PC-9 (cell line): Measurements from ENCODE around the gene HELZ2. TPM values are rescaled to one million over a fixed set of nuclear protein-coding genes. Genes with fewer than 3 reads are reported as not detected.

ENCODE experiments used
- BruUV-seq: library from RNA; stranded (reverse); fragments of 400-500 nt; replicated peaks from 2 replicates; lab custom pipeline; 2021; lab: Mats Ljungman, UMichigan
- CTCF ChIA-PET: fragments of 300-600 bp; sonication (Branson Sonifier 250); formaldehyde crosslinking; loops from one replicate; lab custom pipeline; 2022; ENCODE audit warnings: antibody characterized with exemption; lab: Charles Lee
- POLR2A ChIA-PET: fragments of 300-600 bp; sonication (Branson Sonifier 250); formaldehyde crosslinking; loops from one replicate; lab custom pipeline; 2022; ENCODE audit warnings: antibody characterized with exemption; ENCODE audit not compliant: unreplicated experiment; lab: Charles Lee
- DNase-seq, 2 experiments: peaks; one replicate each; pipeline versions ENCODE4 v3.0.0 to v3.0.0-alpha.2; 2015 to 2022; ENCODE audit warnings: mixed read lengths in 1 of 2
- H2AFZ ChIP-seq: fragments of 200-600 bp; sonication (generic); 2 replicates; pipeline ENCODE4 v1.8.1; 2017; ENCODE audit warnings: antibody characterized with exemption
- H3F3A ChIP-seq: fragments of 200-600 bp; sonication (generic); 2 replicates; pipeline ENCODE4 v1.8.1; 2017; ENCODE audit warnings: antibody characterized with exemption, mild to moderate bottlenecking, low read depth; ENCODE audit not compliant: insufficient read depth
- H3K27ac ChIP-seq: fragments of 200-600 bp; sonication (generic); 2 replicates; pipeline ENCODE4 v1.6.1; 2016; ENCODE audit warnings: mixed run types
- H3K27me3 ChIP-seq: fragments of 200-600 bp; sonication (generic); 2 replicates; pipeline ENCODE4 v1.6.1; 2016; ENCODE audit warnings: low read depth, mixed run types; ENCODE audit not compliant: insufficient read depth
- H3K36me3 ChIP-seq: fragments of 200-600 bp; sonication (generic); 2 replicates; pipeline ENCODE4 v1.6.1; 2016; ENCODE audit warnings: low read depth, mixed run types
- H3K4me1 ChIP-seq: fragments of 200-600 bp; sonication (generic); replicated peaks from 2 replicates; pipeline ENCODE4 v1.6.1; 2016; ENCODE audit warnings: mixed run types; ENCODE audit not compliant: insufficient read depth
- H3K4me2 ChIP-seq: fragments of 200-600 bp; sonication (generic); 2 replicates; pipeline ENCODE4 v1.6.1; 2017; ENCODE audit warnings: mixed run types
- H3K4me3 ChIP-seq: fragments of 200-600 bp; sonication (generic); 2 replicates; pipeline ENCODE4 v1.6.1; 2016; ENCODE audit warnings: mixed run types
- H3K79me2 ChIP-seq: fragments of 200-600 bp; sonication (generic); 2 replicates; pipeline ENCODE4 v1.6.1; 2017; ENCODE audit warnings: low read depth, mixed run types
- H3K9me2 ChIP-seq: fragments of 200-600 bp; sonication (generic); 2 replicates; pipeline ENCODE4 v1.8.1; 2017; ENCODE audit warnings: mild to moderate bottlenecking; ENCODE audit not compliant: insufficient read depth
- H3K9me3 ChIP-seq: fragments of 200-600 bp; sonication (generic); 2 replicates; pipeline ENCODE4 v1.8.1; 2016; ENCODE audit warnings: low read depth; ENCODE audit not compliant: insufficient read depth
- H4K20me1 ChIP-seq: fragments of 200-600 bp; sonication (generic); 2 replicates; pipeline ENCODE4 v1.8.1; 2017; ENCODE audit not compliant: insufficient read depth
- EZH2 ChIP-seq: fragments of 200-600 bp; sonication (generic); IDR thresholded peaks from 2 replicates; pipeline ENCODE4 v1.8.0; 2017; ENCODE audit warnings: antibody characterized with exemption, low read depth
- intact Hi-C: fragments of 100-400 bp; cut with micrococcal nuclease; formaldehyde crosslinking; loops from one replicate; pipeline ENCODE4 v1.10.0; 2022; ENCODE audit not compliant: unreplicated experiment
- total RNA-seq: library from RNA; stranded (reverse); gene quantifications from 2 replicates; pipeline ENCODE4 v1.2.3, GENCODE V29; 2021
- TF ChIP-seq, protein P1 (sequence below): fragments of 200-600 bp; sonication (generic); conservative IDR thresholded peaks from 2 replicates; pipeline ENCODE4 v1.6.1; 2017; ENCODE audit warnings: mixed run types, antibody characterized with exemption, mild to moderate bottlenecking, moderate library complexity

HELZ2 gene
- total RNA-seq, 1 experiment from 2014 or later = 33.7 TPM

GRCh38 chr20:63568170-63568981 is 5.7 kb downstream of the HELZ2 start:
- TF ChIP-seq EZH2 = no peak
- TF ChIP-seq, protein P1, sequence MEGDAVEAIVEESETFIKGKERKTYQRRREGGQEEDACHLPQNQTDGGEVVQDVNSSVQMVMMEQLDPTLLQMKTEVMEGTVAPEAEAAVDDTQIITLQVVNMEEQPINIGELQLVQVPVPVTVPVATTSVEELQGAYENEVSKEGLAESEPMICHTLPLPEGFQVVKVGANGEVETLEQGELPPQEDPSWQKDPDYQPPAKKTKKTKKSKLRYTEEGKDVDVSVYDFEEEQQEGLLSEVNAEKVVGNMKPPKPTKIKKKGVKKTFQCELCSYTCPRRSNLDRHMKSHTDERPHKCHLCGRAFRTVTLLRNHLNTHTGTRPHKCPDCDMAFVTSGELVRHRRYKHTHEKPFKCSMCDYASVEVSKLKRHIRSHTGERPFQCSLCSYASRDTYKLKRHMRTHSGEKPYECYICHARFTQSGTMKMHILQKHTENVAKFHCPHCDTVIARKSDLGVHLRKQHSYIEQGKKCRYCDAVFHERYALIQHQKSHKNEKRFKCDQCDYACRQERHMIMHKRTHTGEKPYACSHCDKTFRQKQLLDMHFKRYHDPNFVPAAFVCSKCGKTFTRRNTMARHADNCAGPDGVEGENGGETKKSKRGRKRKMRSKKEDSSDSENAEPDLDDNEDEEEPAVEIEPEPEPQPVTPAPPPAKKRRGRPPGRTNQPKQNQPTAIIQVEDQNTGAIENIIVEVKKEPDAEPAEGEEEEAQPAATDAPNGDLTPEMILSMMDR = no peak
- no TSS peak for BruUV-seq
- no peaks in the 10 kb centered on the region for H3K9me2 ChIP-seq
- DNase-seq = no peak
- H3K27ac ChIP-seq = no peak overlapping the region
- 0 out of 2 replicates have a peak, but pooled peaks cover 3% of the 10 kb centered on the region for H4K20me1 ChIP-seq
- no peaks in the 10 kb centered on the region for H3K27me3 ChIP-seq
- no peak overlapping the region for H2AFZ ChIP-seq
- intact Hi-C loops = no loop called here
- no peak overlapping the region for H3K4me3 ChIP-seq
- H3K4me2 ChIP-seq = no peak overlapping the region
- peaks cover 3% of the 10 kb centered on the region; the same call in 1 of the 2 replicates for H3F3A ChIP-seq
- H3K36me3 ChIP-seq = no peaks in the 10 kb centered on the region
- peaks cover 3% of the 10 kb centered on the region; the same call in 1 of the 2 replicates for H3K79me2 ChIP-seq
- H3K9me3 ChIP-seq = no peaks in the 10 kb centered on the region
- CTCF ChIA-PET = no interaction called here
- H3K4me1 ChIP-seq = peaks cover 4% of the 10 kb centered on the region
- POLR2A ChIA-PET = interaction anchor here (0.6 kb wide), 2 partner anchors 74 to 470 kb away, joined by 3 to 5 read pairs; no protein-coding TSS in a partner anchor

DNA sequence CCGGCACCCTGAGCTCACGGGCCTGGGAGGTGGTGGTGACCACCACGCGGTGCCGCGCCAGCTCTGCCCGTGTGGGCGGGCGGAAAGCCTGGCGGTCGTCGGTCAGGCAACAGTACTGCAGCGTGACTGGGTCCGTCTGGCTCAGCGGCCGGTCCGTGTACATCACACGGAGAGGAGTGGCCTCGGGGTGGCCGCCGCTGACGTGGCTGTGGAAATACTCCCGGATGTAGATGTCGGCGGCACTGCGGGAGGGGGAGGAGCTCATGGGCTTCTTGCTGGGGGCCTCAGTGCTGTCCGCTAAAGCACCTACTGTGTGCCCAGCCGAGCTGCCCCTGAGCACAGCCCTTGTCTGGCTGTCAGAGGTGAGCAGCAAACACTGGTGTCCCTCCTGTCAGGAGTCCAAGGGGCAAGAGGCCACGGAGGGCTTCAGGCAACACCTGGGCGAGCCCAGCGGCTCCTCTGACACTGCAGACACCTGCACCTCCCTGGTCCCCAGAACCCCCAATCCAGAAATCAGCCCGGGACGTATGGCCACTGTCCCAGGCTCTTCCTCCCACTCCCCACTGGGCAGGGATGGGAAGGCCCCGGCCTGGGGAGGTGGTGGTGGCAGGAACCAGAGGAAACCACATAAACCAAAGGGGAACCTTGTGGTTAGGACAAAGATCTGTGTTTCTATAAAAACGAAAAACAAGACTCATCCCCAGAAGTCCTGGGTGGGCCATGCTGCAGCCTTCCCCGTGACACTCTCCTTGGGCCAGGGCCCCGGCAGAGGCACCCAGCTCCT is 6.5 kb downstream of the HELZ2 start:
- ChIA-PET CTCF (no interaction called here), POLR2A (interaction anchor here (0.6 kb wide), 1 partner anchor 471 kb away, joined by 5 read pairs; no protein-coding TSS in a partner anchor)
- no peak overlapping the region for H3K4me3 ChIP-seq
- H3K4me1 ChIP-seq = no peaks in the 10 kb centered on the region
- H3F3A ChIP-seq = peaks cover 3% of the 10 kb centered on the region; the same call in 1 of the 2 replicates
- no peaks in the 10 kb centered on the region for H3K27me3 ChIP-seq
- TF ChIP-seq, protein P1 = no peak
- TF ChIP-seq EZH2 = no peak
- no peak overlapping the region for H3K27ac ChIP-seq
- no peak overlapping the region for H3K4me2 ChIP-seq
- no peaks in the 10 kb centered on the region for H3K9me2 ChIP-seq
- no peak overlapping the region for H2AFZ ChIP-seq
- BruUV-seq = no TSS peak
- no peaks in the 10 kb centered on the region for H3K79me2 ChIP-seq
- DNase-seq = no peak
- no peaks in the 10 kb centered on the region for H4K20me1 ChIP-seq
- intact Hi-C loops = no loop called here
- H3K36me3 ChIP-seq = no peaks in the 10 kb centered on the region
- H3K9me3 ChIP-seq = no peaks in the 10 kb centered on the region

GRCh38 chr20:63567136-63567385 is 7.0 kb downstream of the HELZ2 start:
- CTCF ChIA-PET = interaction anchor here (0.7 kb wide), 2 partner anchors 297 to 537 kb away, joined by 4 to 6 read pairs; no protein-coding TSS in a partner anchor
- H3K4me2 ChIP-seq = no peak overlapping the region
- intact Hi-C loops = no loop called here
- no peak for TF ChIP-seq EZH2
- TF ChIP-seq, protein P1 = no peak
- H3K36me3 ChIP-seq = no peaks in the 10 kb centered on the region
- H2AFZ ChIP-seq = no peak overlapping the region
- H3K27ac ChIP-seq = no peak overlapping the region
- no peaks in the 10 kb centered on the region for H3K79me2 ChIP-seq
- DNase-seq = no peak
- H3K9me2 ChIP-seq = no peaks in the 10 kb centered on the region
- no peaks in the 10 kb centered on the region for H3K27me3 ChIP-seq
- no peaks in the 10 kb centered on the region for H3K9me3 ChIP-seq
- H3F3A ChIP-seq = peaks cover 3% of the 10 kb centered on the region; the same call in 1 of the 2 replicates
- POLR2A ChIA-PET = no interaction called here
- no peaks in the 10 kb centered on the region for H4K20me1 ChIP-seq
- H3K4me1 ChIP-seq = no peaks in the 10 kb centered on the region
- BruUV-seq = no TSS peak
- H3K4me3 ChIP-seq = no peak overlapping the region
